Measurements from ENCODE around the gene MARS1.
A peak's percentile ranks its signal among the peaks of the same experiment; 100 is the strongest.
"Not testable (repeated sequence)": the region's sequence is repeated elsewhere in the genome, so short reads cannot be mapped to it uniquely, and the experiment has no call there.

The MARS1 gene

DNA sequence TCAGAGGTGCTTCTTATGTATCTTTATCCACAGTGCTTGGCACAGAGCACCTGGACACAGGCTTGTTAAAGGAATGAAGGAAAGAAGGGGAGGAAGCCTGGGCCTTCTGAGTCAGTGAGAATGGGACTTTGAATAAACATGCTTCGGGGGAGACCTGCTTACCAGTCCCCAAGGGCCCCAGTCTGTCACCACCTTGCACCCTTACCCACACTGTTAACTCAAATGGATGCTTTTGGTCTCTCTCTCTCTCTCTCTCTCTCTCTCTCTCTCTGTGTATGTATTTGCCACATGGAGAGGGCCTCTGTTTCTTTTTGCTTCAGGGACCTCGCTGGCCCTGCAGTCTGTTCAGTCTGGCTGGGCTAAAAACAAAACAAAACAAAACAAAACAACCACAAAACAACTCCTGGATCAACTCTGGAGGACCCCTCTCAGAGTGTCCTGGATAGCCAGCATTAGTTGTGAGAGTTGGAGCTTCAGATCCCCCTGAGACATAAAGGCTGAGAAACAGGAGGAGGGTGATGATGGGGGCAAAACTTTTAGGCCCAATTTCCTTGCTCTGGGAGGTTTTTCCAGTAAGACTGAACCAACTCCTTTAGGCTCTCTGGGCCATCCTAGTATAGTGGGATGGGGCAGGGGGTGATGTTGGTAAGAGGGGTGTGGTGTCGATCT, 63.9 kb downstream of the MARS1 start:
- no peak for DNase-seq (ENCODE audit: low spot score)

- no peak for DNase-seq (ENCODE audit: low spot score)
These were observed 64.4 kb downstream of the MARS1 start for GRCh38 chr12:57552306-57552651.

- DNase-seq (ENCODE audit: low spot score) = peak; percentile 14
These were observed 65.0 kb downstream of the MARS1 start for GRCh38 chr12:57552835-57553313.

DNA sequence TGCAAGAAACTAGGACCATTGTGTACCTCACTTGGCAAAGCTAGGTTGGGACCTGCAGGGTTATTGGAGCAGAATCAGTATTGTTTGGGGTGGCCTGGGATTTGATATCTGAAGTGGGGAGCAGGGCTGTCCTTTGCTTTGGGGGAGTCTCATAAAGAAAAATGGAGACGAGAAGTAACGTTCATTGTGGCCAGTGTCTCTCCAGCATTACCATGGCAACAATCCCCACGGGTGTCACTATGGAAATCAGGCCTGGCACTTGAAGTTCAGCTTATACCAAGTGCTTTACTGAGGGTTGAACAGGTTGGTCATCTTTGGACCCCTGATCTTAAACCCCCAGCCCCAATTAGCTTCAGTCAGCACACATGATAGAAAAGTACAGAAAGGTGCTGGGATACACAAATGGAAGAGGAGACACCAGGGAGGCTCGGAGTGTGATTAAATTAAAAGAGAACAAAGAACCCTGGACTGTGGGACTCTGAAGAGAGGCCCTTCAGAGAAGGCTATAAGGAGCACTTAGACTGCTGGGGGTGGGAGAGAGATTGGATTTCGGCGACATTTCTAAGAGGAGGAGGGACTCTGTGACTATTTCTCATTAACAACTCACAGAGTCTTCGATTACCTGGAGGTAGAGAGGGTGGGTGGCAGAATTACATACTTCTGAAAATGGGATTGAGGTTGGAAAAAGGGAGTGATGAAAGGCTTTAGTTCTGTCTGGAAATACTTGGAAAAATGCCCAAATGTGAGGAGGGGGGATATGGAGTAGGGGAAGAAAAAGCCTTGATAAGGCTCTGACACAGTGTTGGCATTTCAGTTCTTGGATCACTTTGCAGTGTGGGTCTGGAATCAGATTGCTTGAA, 65.7 kb downstream of the MARS1 start:
- DNase-seq (ENCODE audit: low spot score) = no peak

GRCh38 chr12:57554453-57554852, 66.6 kb downstream of the MARS1 start:
- no peak for DNase-seq (ENCODE audit: low spot score)

DNA sequence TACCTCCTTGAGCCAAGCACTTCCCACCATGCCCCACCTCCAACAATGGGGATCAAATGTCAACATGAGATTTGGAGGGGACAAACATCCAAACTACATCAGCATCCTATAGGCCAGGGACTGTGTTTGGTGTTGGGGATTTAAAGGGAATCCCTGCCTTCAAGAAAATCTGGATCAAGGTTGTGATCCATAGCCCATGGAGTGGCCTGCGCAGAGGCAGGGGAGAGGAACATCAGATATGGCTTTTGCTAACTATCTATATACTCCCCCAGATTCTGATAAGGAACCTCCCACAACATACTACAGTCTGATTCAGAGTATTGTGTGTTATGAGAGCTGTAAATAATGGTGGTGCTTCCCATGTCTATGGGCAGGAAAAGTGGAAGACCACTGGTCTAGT, 67.0 kb downstream of the MARS1 start:
- DNase-seq (ENCODE audit: low spot score) = no peak

- DNase-seq (ENCODE audit: low spot score) = no peak
These were observed 71.0 kb downstream of the MARS1 start for GRCh38 chr12:57558864-57559263.

GRCh38 chr12:57560516-57560915, 72.6 kb downstream of the MARS1 start:
- DNase-seq (ENCODE audit: low spot score) = no peak

- not testable (repeated sequence) for DNase-seq (ENCODE audit: low spot score)
These were observed 73.2 kb downstream of the MARS1 start for GRCh38 chr12:57561117-57561516.

GRCh38 chr12:57563358-57563757, 75.5 kb downstream of the MARS1 start:
- no peak for DNase-seq (ENCODE audit: low spot score)

DNA sequence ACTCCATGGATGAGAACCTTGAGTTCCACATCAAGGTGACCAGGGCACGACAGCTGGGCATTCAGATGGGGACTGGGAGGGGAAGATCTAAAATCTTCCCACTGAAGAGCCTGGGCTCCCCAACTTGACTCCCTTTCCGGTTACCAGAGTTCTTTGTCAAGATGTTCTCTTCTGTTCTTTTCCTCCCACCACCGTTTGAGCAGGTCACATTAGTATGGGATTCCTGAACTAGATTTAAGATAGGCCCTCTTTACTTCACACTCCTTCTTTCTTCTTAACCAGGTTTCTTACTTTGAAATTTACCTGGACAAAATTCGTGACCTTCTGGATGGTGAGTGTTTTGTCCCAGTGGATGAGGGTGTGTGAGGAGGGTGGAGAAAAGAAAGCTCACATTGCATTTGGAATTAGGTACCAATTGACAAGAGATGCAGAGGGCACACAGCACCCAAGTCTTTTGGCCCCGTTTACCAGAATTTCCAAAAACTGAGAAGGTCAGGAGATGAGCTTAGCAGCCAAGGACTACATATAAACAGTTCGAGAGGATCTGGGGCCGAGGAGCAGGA, 76.4 kb downstream of the MARS1 start:
- no peak for DNase-seq (ENCODE audit: low spot score)

All from COLO829 (cell line).